Measurements from ENCODE around the gene GADD45B. TPM values are rescaled to one million over a fixed set of nuclear protein-coding genes. Genes with fewer than 3 reads are reported as not detected.

Gene GADD45B, protein sequence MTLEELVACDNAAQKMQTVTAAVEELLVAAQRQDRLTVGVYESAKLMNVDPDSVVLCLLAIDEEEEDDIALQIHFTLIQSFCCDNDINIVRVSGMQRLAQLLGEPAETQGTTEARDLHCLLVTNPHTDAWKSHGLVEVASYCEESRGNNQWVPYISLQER
- 313 and 319 TPM in 2 replicates for total RNA-seq (2013; cell fraction: nucleolus; rRNA removed)
- total RNA-seq (2014; rRNA removed) (89.5 and 97.3 TPM in 2 replicates), total RNA-seq (2014; rRNA removed; fragmentation: Illumina TruSeq; extraction: Trizol) (51.1 and 53.5 TPM in 2 replicates), total RNA-seq (2021) (101 and 104 TPM in 2 replicates), polyA plus RNA-seq (2011; rRNA removed) (112 and 180 TPM in 2 replicates), polyA plus RNA-seq (2014; fragmentation: Illumina TruSeq; extraction: Trizol) (12.4 and 33.7 TPM in 2 replicates), polyA plus RNA-seq (2014; fragmentation: Nextera tagmentation; extraction: Ambion mirVana) (10 to 100 TPM in 1 of 2 experiments, 1 to 10 TPM in 1; 2.4 to 10.5 TPM), polyA plus RNA-seq (2014; rRNA removed) (150 and 165 TPM in 2 replicates), polyA plus RNA-seq (2016; fragmentation: Nextera tagmentation; extraction: Ambion mirVana) (100 to 1,000 TPM in 1 of 2 experiments, 10 to 100 TPM in 1; 92.7 to 106 TPM), polyA minus RNA-seq (2011; rRNA and poly(A)+ RNA removed) (93.1 and 170 TPM in 2 replicates), Bru-seq, nascent RNA (percentile 99 among the genes with signal in this experiment), BruChase-seq, experiment 1, labeled RNA remaining after a 6-hour chase (percentile 98 among the genes with signal in this experiment), BruChase-seq, experiment 2, labeled RNA remaining after a 2-hour chase (percentile 99 among the genes with signal in this experiment)
- polyA plus RNA-seq (2011; ENCODE audit: low read depth) = 59.9 TPM
- 262 and 293 TPM in 2 replicates for polyA plus RNA-seq (2011; cell fraction: cytosol; rRNA removed)
- polyA plus RNA-seq (2011; cell fraction: nucleus; rRNA removed) = 355 and 391 TPM in 2 replicates
- polyA plus RNA-seq (2012) = 129 and 137 TPM in 2 replicates
- polyA minus RNA-seq (2011; cell fraction: cytosol; rRNA and poly(A)+ RNA removed) = 64.0 and 71.2 TPM in 2 replicates
- 216 and 321 TPM in 2 replicates for polyA minus RNA-seq (2011; cell fraction: nucleus; rRNA and poly(A)+ RNA removed)
- long read RNA-seq, experiment 1, transcript GADD45B-201 (4 exons, 1,373 nt) = major isoform, 28 of 32 reads
- long read RNA-seq, experiment 1, partial matches to known transcripts = 0 of 32 reads
- long read RNA-seq, experiment 1, other reads (novel, unspliced or antisense) = 2 of 32 reads
- long read RNA-seq, experiment 2, transcript GADD45B-201 (4 exons, 1,373 nt) = major isoform, 22 of 25 reads
- long read RNA-seq, experiment 2, partial matches to known transcripts = 1 of 25 reads
- long read RNA-seq, experiment 2, other reads (novel, unspliced or antisense) = 1 of 25 reads

DNA sequence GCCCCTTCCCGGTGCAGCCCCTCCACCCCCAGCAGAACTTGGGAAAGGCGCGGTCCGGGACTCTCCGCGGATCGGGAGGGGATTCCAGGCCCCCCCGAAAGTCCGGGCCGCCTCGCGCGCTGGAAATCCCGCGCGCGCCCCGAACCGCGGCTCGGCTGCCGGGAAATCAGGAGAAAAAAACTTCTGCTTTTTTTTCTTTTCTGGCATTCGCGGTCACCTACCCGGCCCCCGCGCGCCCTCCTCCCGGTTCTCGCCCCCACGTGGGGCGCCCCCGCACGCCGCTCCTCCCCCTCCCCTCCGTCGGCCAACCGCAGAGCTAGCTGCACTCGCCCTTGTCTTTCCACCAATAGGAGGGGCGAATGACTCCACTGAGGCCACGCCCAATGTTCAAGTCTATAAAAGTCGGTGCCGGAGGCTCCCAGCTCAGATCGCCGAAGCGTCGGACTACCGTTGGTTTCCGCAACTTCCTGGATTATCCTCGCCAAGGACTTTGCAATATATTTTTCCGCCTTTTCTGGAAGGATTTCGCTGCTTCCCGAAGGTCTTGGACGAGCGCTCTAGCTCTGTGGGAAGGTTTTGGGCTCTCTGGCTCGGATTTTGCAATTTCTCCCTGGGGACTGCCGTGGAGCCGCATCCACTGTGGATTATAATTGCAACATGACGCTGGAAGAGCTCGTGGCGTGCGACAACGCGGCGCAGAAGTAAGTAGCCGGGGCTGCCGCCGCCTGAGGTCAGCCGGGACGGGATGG lies at the start of gene GADD45B:
Gene GADD45B (plus strand): TSS at position 426 of the 749 bp plus-strand sequence. CDS start 232 bp downstream, at position 658.
- Histone ChIP-seq H3K9me3 (replicated peaks; ENCODE audit: control insufficient read depth, insufficient read depth, low read length) (no peaks in the 10 kb centered on the region), H3K36me3 (ENCODE audit: control insufficient read depth in 2 of 2, insufficient read depth in 2 of 2, low read length in 1 of 2) (peaks cover 2% of the 10 kb centered on the region in 2 experiments; a peak in 2 of 4 replicates), H3K27me3 (replicated peaks in 1 of 2; ENCODE audit: control insufficient read depth in 2 of 2, insufficient read depth in 2 of 2, low read length in 1 of 2) (no peaks in the 10 kb centered on the region), H3K27ac (ENCODE audit: control insufficient read depth, insufficient read depth) (peak within 1 kb of the TSS; percentile 95), H3K4me3 (peak within 1 kb of the TSS; percentile 100), H3K4me1 (ENCODE audit: control insufficient read depth, insufficient read depth, low read length) (peaks cover 12% of the 10 kb centered on the region), H3K9ac (ENCODE audit: control insufficient read depth, insufficient read depth, low read length) (peak within 1 kb of the TSS; percentile 96), H3K79me2 (ENCODE audit: control insufficient read depth, insufficient read depth, low read length) (peaks cover 44% of the 10 kb centered on the region), H3K4me2 (ENCODE audit: control insufficient read depth, insufficient read depth) (peak within 1 kb of the TSS; percentile 99), H4K20me1 (ENCODE audit: control insufficient read depth, insufficient read depth) (peaks cover 12% of the 10 kb centered on the region; the same call in 1 of the 2 replicates), H2AFZ (ENCODE audit: control insufficient read depth, low read depth, low read length) (peak within 1 kb of the TSS; percentile 17)
- intact Hi-C loops (cut with micrococcal nuclease; ENCODE audit: unreplicated experiment) (loop anchor here (1.0 to 2.0 kb wide), 3 partner anchors 77 to 103 kb away; no protein-coding TSS in a partner anchor), in situ Hi-C loops (cut with MboI) (no loop called here)
- POLR2A ChIA-PET = interaction anchor here (0.6 to 6.8 kb wide), 28 partner anchors 9 to 656 kb away, joined by 3 to 166 read pairs (median 4); partner anchors contain the start of genes LMNB2, LSM7, SPPL2B and THOP1
- ATAC-seq = peak; percentile 54
- SMC1A ChIA-PET (ENCODE audit: uncharacterized antibody, unreplicated experiment) = interaction anchor here (0.6 to 10.5 kb wide), 20 partner anchors 13 to 161 kb away, joined by 3 to 143 read pairs (median 5); partner anchors contain the start of gene LMNB2
- FAIRE-seq = peak; percentile 95
- CTCF ChIA-PET = interaction anchor here (0.5 to 5.8 kb wide), 19 partner anchors 14 to 320 kb away, joined by 3 to 113 read pairs (median 5); no protein-coding TSS in a partner anchor
- WGBS (ENCODE audit: insufficient coverage, insufficient replicate concordance, low lambda C conversion rate, missing lambda C conversion rate) = under 1% methylated on average over 56 of the region's 70 CpGs
- DNase-seq (ENCODE audit: low read depth, low spot score) = peak; percentile 94
- no TSS peak for BruUV-seq (replicated peaks)
- RAD21 ChIA-PET (ENCODE audit: unreplicated experiment) = interaction anchor here (0.7 to 6.5 kb wide), 29 partner anchors 13 to 1093 kb away, joined by 3 to 221 read pairs (median 7); partner anchors contain the start of genes LMNB2 and TIMM13
- TF ChIP-seq PML (IDR thresholded peaks at IDR 0.05; ENCODE audit: low read length) (peak; percentile 100), POLR2AphosphoS2 (IDR thresholded peaks at IDR 0.05; ENCODE audit: low read depth, low read length) (peak; percentile 100), CREM (IDR thresholded peaks at IDR 0.05; ENCODE audit: low read depth) (peak; percentile 64), FOXK2 (IDR thresholded peaks at IDR 0.05) (no peak), ETV6 (conservative IDR thresholded peaks at IDR 0.05 in 1 of 2, IDR thresholded peaks at IDR 0.05 in 1 of 2; ENCODE audit: borderline replicate concordance in 1 of 2, low read depth in 1 of 2) (0 out of 4 replicates have a peak, but pooled peaks of 1 of the 2 experiments have one; percentile 36), PAX5 (IDR thresholded peaks at IDR 0.05; ENCODE audit: borderline replicate concordance, low read depth, low read length) (0 out of 2 replicates have a peak, but pooled peaks have one; percentile 23), TARDBP (IDR thresholded peaks at IDR 0.05; ENCODE audit: borderline replicate concordance) (peak; percentile 59; the same call in 1 of the 2 replicates), POLR2AphosphoS5 (IDR thresholded peaks at IDR 0.05; ENCODE audit: low read length) (peak; percentile 100)
- TF ChIP-seq, protein P1, sequence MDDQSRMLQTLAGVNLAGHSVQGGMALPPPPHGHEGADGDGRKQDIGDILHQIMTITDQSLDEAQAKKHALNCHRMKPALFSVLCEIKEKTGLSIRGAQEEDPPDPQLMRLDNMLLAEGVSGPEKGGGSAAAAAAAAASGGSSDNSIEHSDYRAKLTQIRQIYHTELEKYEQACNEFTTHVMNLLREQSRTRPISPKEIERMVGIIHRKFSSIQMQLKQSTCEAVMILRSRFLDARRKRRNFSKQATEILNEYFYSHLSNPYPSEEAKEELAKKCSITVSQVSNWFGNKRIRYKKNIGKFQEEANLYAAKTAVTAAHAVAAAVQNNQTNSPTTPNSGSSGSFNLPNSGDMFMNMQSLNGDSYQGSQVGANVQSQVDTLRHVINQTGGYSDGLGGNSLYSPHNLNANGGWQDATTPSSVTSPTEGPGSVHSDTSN (IDR thresholded peaks at IDR 0.05; ENCODE audit: insufficient replicate concordance, low read depth, low read length) = peak; percentile 46
- TF ChIP-seq, protein P2, sequence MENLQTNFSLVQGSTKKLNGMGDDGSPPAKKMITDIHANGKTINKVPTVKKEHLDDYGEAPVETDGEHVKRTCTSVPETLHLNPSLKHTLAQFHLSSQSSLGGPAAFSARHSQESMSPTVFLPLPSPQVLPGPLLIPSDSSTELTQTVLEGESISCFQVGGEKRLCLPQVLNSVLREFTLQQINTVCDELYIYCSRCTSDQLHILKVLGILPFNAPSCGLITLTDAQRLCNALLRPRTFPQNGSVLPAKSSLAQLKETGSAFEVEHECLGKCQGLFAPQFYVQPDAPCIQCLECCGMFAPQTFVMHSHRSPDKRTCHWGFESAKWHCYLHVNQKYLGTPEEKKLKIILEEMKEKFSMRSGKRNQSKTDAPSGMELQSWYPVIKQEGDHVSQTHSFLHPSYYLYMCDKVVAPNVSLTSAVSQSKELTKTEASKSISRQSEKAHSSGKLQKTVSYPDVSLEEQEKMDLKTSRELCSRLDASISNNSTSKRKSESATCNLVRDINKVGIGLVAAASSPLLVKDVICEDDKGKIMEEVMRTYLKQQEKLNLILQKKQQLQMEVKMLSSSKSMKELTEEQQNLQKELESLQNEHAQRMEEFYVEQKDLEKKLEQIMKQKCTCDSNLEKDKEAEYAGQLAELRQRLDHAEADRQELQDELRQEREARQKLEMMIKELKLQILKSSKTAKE (IDR thresholded peaks at IDR 0.05; ENCODE audit: low read depth, poor library complexity, severe bottlenecking) = peak; percentile 34
- TF ChIP-seq, protein P3, sequence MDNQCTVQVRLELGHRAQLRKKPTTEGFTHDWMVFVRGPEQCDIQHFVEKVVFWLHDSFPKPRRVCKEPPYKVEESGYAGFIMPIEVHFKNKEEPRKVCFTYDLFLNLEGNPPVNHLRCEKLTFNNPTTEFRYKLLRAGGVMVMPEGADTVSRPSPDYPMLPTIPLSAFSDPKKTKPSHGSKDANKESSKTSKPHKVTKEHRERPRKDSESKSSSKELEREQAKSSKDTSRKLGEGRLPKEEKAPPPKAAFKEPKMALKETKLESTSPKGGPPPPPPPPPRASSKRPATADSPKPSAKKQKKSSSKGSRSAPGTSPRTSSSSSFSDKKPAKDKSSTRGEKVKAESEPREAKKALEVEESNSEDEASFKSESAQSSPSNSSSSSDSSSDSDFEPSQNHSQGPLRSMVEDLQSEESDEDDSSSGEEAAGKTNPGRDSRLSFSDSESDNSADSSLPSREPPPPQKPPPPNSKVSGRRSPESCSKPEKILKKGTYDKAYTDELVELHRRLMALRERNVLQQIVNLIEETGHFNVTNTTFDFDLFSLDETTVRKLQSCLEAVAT (IDR thresholded peaks at IDR 0.05) = peak; percentile 95
